Activated CD4-positive, alpha-beta T cell treated with anti-CD3 and anti-CD28 coated beads, Interleukin-2, amount 10 ng/mL, durations not matched to agents 7 days and 5 days (primary cell): Measurements from ENCODE around the gene OVCA2. TPM values are rescaled to one million over a fixed set of nuclear protein-coding genes. Genes with fewer than 3 reads are reported as not detected.

Experiments
- CTCF ChIA-PET: fragments of 350-600 bp; sonication (Branson Sonifier 250); formaldehyde crosslinking; loops from one replicate; lab custom pipeline; 2021; ENCODE audit warnings: antibody characterized with exemption; lab: Charles Lee
- POLR2A ChIA-PET: fragments of 350-600 bp; sonication (Branson Sonifier 250); formaldehyde crosslinking; loops from one replicate; lab custom pipeline; 2021; ENCODE audit warnings: antibody characterized with exemption; lab: Charles Lee
- DNase-seq: peaks from one replicate; pipeline ENCODE4 v3.0.0-alpha.2; 2020
- H3K27ac Mint-ChIP-seq: one replicate; pipeline ENCODE4 v1.8.0; 2021; ENCODE audit warnings: mild to moderate bottlenecking, moderate library complexity, mixed read lengths
- H3K27me3 Mint-ChIP-seq: one replicate; pipeline ENCODE4 v1.8.0; 2021; ENCODE audit warnings: mixed read lengths
- H3K36me3 Mint-ChIP-seq: one replicate; pipeline ENCODE4 v1.8.0; 2021; ENCODE audit warnings: low read depth, mixed read lengths
- H3K4me1 Mint-ChIP-seq: one replicate; pipeline ENCODE4 v1.8.0; 2021; ENCODE audit warnings: mixed read lengths
- H3K4me3 Mint-ChIP-seq: one replicate; pipeline ENCODE4 v1.8.0; 2021; ENCODE audit warnings: mild to moderate bottlenecking, moderate library complexity, mixed read lengths
- H3K9me3 Mint-ChIP-seq: one replicate; pipeline ENCODE4 v1.8.0; 2021; ENCODE audit warnings: mixed read lengths
- total RNA-seq, 2 experiments: library from RNA; stranded (reverse); gene quantifications; one replicate each; pipeline ENCODE4 v1.2.3, GENCODE V29; 2021

Gene OVCA2
- total RNA-seq, 2 experiments from 2014 or later = 36.8 to 37.9 TPM

DNA sequence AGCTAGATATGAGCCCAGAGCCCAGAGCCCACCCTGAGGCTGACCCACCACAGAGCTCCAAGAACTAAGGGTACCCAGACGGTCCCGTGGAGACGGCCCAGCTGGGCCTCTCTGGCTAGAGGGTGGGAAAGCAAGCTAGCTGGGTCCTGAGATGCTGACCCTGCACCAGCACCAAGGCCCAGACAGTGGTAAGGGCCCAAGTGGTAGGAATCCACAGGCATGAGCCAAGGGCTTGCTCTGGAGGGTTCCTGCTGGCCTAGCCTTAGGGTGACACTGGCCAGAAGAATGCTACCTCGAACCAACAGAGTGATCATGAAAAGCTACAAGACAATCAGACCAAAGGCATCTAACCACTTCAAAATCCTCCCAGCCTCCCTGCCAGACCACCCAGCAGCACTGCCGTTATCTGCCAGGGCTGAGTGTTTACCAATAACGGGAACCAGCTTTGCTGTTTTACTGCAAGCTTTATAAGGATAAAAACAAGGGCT lies 26.3 kb downstream of the OVCA2 start:
- no peak overlapping the region for H3K4me3 Mint-ChIP-seq
- peaks cover 64% of the 10 kb centered on the region for H3K36me3 Mint-ChIP-seq
- no peaks in the 10 kb centered on the region for H3K27me3 Mint-ChIP-seq
- no peak for DNase-seq
- peaks cover 68% of the 10 kb centered on the region for H3K4me1 Mint-ChIP-seq
- POLR2A ChIA-PET = no interaction called here
- CTCF ChIA-PET = interaction anchor here (1.1 to 8.9 kb wide), 4 partner anchors 12 to 202 kb away, joined by 3 to 110 read pairs (median 28); partner anchors contain the start of gene HIC1
- H3K27ac Mint-ChIP-seq = no peak overlapping the region
- H3K9me3 Mint-ChIP-seq = no peaks in the 10 kb centered on the region

DNA sequence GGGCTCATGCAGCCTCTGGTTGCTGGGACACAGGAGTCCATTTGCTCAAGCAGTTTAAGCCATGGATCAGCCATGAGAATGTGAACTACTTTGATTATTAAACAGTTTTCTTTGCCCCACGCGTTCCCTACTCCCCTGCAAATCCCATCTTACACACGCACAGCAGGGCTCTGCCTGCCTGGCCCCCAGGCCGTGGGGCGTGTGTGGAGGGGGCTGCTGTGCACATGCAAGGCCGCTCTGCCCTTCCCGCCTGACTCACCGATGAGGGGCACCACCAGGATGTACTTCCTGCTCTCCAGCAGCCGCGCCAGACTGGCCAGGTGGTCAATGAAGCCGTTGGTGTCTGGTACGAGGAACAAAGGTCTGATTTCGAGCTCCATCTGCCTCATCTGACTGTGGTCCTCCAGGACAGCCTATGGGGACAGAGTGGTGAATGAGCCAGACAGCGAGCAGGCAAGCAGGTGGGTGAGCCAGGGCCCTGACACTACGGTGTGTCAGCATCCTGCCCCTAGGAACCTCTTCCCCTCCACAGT lies 26.8 kb downstream of the OVCA2 start:
- Mint-ChIP-seq H3K27ac (peak overlapping the region; percentile 55), H3K4me1 (peaks cover 67% of the 10 kb centered on the region), H3K9me3 (no peaks in the 10 kb centered on the region), H3K27me3 (no peaks in the 10 kb centered on the region), H3K4me3 (no peak overlapping the region), H3K36me3 (peaks cover 60% of the 10 kb centered on the region)
- POLR2A ChIA-PET = interaction anchor here (0.6 kb wide), 2 partner anchors 21 to 1628 kb away, joined by 3 to 4 read pairs; partner anchors contain the start of gene P2RX5
- no peak for DNase-seq
- CTCF ChIA-PET = interaction anchor here (0.7 to 8.9 kb wide), 11 partner anchors 12 to 347 kb away, joined by 3 to 110 read pairs (median 4); partner anchors contain the start of gene HIC1

DNA sequence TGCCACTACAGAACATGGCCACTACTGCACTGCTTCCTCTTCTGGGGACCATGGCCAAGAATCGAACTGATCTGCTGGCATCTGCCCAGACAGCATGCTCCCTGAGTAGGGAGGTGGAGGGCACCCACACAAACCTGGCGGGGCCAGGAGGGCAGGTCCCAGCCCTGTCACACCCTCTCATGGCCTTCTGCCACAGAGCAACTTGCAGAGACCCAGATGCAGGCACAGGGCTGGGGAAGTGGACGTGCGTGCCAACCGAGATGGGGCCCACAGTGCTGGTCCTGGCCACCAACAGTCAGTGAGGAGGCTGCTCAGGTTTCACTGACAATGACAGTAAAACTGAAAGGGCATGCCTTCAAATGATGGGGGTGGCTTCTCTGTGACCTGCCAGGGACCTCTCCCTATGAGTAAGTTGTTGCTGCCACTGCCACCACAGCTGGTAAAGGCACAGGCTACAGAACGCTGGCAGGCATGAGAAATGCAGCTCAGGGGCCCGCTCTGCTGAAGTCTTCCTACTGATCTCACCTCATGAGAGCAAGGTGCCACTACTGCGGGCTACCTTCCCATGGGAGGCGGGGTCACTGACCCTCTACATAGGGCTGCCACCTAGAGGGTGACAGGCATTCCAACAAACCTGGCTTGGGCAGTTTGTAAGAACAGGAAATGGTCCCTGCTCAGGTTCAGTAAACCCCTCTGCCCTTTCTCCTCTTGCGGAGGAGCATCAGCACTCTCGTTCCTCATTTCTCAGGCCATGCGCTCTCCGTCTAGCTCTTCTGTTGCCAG lies 28.6 kb downstream of the OVCA2 start:
- H3K27me3 Mint-ChIP-seq = no peaks in the 10 kb centered on the region
- CTCF ChIA-PET = interaction anchor here (0.8 to 8.9 kb wide), 13 partner anchors 12 to 212 kb away, joined by 3 to 110 read pairs (median 4); partner anchors contain the start of gene HIC1
- DNase-seq = peak; percentile 76
- H3K9me3 Mint-ChIP-seq = no peaks in the 10 kb centered on the region
- no peak overlapping the region for H3K4me3 Mint-ChIP-seq
- POLR2A ChIA-PET = interaction anchor here (0.7 to 0.9 kb wide), 2 partner anchors 24 to 183 kb away, joined by 3 to 4 read pairs; no protein-coding TSS in a partner anchor
- peaks cover 65% of the 10 kb centered on the region for H3K4me1 Mint-ChIP-seq
- peaks cover 51% of the 10 kb centered on the region for H3K36me3 Mint-ChIP-seq
- H3K27ac Mint-ChIP-seq = peak overlapping the region; percentile 74

DNA sequence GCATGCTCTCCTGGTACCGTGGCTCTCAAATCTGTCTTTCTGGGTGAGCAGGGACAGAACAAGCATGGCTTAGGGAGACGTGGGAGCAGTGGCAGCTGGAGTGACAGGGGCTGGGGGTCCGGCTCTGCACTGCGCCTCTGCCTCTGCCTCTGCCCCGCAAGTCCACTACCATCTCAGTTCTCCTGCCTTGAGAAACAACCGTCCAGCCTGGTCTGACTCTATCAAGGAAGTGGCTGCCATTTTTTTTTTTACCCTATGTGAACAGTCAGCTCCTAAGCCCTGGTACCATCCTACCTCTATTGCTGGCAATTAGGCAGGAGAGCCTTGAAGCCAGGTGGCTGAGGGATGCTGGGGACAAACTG lies 29.2 kb downstream of the OVCA2 start:
- Mint-ChIP-seq H3K36me3 (peaks cover 52% of the 10 kb centered on the region), H3K4me1 (peaks cover 66% of the 10 kb centered on the region), H3K9me3 (no peaks in the 10 kb centered on the region), H3K27ac (peak overlapping the region; percentile 74), H3K27me3 (no peaks in the 10 kb centered on the region), H3K4me3 (no peak overlapping the region)
- ChIA-PET CTCF (interaction anchor here (0.6 to 8.9 kb wide), 12 partner anchors 11 to 212 kb away, joined by 3 to 110 read pairs (median 4); partner anchors contain the start of gene HIC1), POLR2A (interaction anchor here (0.7 to 0.9 kb wide), 2 partner anchors 24 to 183 kb away, joined by 3 to 4 read pairs; no protein-coding TSS in a partner anchor)
- no peak for DNase-seq

DNA sequence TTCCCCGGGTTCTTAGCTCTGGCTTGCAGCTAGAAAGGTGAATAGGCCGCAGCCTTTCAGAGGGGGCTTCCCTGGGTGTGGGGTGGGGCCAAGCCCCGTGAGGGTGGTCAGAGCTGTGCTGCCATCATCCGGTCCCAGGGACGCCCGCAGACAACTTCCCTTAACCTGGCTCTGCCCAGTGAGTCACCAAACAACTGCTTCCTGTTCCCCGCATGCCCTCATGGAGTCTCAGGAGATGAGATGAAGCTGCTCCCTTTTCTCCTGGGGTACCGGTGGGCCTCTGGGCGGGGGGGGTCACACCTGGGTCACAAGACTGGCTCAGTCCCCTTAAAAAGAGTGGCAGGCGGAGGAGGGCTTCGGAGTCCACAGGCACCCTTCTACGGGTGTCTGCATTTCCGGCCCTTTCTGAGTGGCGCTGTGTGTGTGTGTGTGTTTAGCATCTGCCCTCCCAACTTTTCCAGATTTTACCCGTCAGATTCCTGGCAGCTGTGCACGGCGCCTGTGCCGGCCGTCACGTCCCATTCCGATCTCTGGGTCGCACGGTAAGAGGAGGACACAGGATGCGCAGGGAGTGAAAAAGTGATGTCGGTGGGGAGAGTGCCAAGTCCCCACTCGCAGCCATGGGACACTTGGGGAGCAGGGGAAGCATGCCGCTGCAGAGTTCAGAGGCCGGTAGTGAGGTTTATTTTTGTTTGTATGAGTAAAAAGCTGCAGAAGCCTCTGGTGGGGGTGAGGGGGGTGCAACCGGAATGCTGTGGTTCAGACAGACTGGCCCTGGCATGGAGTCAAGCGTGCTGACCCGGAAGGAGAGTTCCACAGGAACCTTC lies 29.8 kb downstream of the OVCA2 start:
- ChIA-PET POLR2A (no interaction called here), CTCF (interaction anchor here (0.6 to 8.9 kb wide), 12 partner anchors 10 to 211 kb away, joined by 3 to 110 read pairs (median 4); partner anchors contain the start of gene HIC1)
- Mint-ChIP-seq H3K27me3 (no peaks in the 10 kb centered on the region), H3K36me3 (peaks cover 54% of the 10 kb centered on the region), H3K4me1 (peaks cover 64% of the 10 kb centered on the region), H3K4me3 (no peak overlapping the region), H3K9me3 (no peaks in the 10 kb centered on the region), H3K27ac (peak overlapping the region; percentile 74)
- no peak for DNase-seq

DNA sequence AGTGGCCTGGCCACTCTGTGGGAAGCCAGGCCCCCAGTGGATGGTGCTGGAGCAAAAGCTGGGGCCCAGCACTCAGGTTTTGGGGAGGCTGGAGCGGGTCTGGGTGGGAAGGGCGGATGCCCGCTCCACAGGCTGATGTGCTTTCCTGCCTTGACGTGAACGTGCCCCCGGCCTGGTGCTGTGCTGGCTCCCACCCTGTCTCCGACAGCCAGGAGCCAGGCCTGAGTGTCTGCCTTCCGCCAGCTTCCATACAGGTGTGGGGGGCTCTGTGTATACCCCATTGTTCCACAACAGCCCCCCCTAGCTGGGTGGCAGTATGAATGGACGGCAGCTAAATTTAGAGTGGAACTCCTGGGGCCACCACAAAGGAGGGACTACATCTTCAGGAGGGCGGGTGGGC lies 33.1 kb downstream of the OVCA2 start:
- ChIA-PET POLR2A (no interaction called here), CTCF (interaction anchor here (1.2 to 2.8 kb wide), 6 partner anchors 10 to 170 kb away, joined by 3 to 13 read pairs (median 4); partner anchors contain the start of gene HIC1)
- Mint-ChIP-seq H3K9me3 (no peaks in the 10 kb centered on the region), H3K27ac (no peak overlapping the region), H3K4me1 (peaks cover 34% of the 10 kb centered on the region), H3K36me3 (peaks cover 57% of the 10 kb centered on the region), H3K4me3 (no peak overlapping the region), H3K27me3 (no peaks in the 10 kb centered on the region)
- DNase-seq = no peak

DNA sequence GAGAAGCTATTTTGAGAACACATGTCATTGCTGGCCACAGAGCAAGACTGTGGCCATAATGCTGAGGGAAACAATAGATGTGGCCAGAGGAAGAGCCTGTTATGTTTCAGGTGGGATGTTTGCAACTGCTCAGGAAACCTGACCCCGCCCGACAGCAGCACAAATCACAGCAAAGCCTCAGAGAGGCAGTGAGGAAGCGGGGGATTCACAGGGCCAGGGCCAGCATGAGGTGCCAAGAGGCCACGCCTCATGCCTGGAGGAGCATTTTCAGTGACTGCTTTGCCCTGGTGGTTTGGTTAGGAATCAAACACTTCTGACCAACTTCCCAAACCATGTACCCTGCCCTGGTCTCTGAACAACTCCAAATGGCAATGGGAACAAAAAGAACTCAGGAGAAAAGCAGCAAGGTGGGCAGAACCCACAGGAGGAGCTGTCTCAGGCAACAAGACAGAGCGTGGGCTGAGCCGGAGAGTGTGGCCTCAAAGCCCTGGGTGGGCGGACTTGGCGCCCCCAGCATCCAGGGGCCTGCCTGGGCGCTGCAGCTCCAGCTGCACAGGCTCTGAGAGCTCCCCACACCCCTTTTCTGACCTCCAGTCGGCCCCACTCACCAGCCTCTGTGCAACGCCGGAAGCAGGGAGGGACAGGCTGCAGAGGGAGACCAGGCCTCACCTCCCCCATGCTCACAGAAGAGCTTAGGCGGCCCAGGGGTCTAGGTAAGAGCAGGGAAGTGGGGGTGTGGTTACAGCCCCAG lies 33.7 kb downstream of the OVCA2 start:
- Mint-ChIP-seq H3K27me3 (no peaks in the 10 kb centered on the region), H3K36me3 (peaks cover 58% of the 10 kb centered on the region), H3K27ac (no peak overlapping the region), H3K4me1 (peaks cover 28% of the 10 kb centered on the region), H3K4me3 (no peak overlapping the region), H3K9me3 (no peaks in the 10 kb centered on the region)
- DNase-seq = no peak
- ChIA-PET CTCF (interaction anchor here (0.7 to 2.8 kb wide), 7 partner anchors 9 to 170 kb away, joined by 3 to 13 read pairs (median 4); partner anchors contain the start of gene HIC1), POLR2A (no interaction called here)

DNA sequence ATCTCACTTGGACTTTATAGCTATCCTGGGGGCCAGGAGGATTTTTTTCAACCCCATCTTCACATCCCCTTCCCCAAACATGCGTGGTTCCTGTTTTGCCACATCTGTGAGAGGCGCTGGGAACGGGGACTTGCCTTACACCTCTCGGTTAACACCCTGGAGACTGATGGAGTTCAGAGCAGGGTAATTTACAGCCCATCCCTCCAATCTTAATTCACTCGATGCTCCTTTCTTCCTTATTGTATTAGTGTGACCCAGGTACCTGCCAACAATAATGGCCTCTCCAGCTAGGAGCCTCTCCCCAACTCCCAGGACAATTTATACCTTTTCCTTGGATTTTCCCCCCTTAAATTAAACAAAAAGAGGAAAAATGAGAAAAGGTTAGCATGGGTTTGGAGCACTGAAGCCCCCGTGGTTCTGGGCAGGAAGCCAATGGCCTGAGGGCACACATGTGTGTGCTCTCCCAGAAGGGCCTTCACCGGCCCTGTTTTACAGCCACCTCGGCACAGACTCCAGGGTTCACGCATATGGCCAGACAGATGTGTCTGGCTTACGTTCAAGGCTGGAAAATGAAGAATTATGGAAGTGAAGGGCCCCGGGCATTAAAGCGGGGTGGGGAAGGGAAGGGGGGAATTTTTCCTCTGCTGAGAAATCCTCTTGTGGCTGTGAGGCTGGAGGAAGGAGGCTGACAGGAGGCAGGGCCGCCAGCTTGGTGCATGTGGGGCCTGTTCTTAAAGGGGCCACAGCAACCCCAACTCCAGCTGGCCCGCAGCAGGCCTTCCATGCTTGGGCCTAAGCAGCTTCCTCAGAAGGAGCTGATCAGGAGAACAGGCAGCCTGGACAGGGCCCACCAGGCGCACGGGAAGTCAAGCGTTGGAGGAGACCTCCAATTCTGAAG lies 34.5 kb downstream of the OVCA2 start:
- peaks cover 57% of the 10 kb centered on the region for H3K36me3 Mint-ChIP-seq
- POLR2A ChIA-PET = no interaction called here
- H3K27me3 Mint-ChIP-seq = no peaks in the 10 kb centered on the region
- peaks cover 25% of the 10 kb centered on the region for H3K4me1 Mint-ChIP-seq
- H3K4me3 Mint-ChIP-seq = no peak overlapping the region
- H3K27ac Mint-ChIP-seq = no peak overlapping the region
- H3K9me3 Mint-ChIP-seq = no peaks in the 10 kb centered on the region
- CTCF ChIA-PET = interaction anchor here (1.1 to 2.8 kb wide), 4 partner anchors 9 to 169 kb away, joined by 3 to 13 read pairs (median 4); partner anchors contain the start of gene HIC1
- DNase-seq = no peak

DNA sequence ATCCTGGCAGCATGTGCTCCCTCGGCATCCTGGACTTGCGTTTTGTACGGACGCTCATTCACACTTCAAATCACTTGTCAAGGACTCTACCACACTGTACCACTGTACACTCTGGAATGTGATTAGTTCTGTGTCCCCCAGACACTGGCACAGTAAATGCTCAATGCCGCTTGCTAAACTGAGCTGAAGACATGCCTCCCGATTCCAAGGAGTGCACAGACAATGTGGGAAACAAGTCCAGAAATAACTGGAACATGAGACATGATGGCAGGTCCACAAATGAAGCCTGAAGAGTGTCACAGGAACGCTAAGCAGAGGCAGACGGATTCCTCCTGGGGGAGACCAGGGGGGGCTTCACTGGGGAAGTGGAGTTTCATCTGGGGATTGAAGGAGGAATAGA lies 35.2 kb downstream of the OVCA2 start:
- no peak overlapping the region for H3K4me3 Mint-ChIP-seq
- ChIA-PET POLR2A (no interaction called here), CTCF (interaction anchor here (2.3 to 2.8 kb wide), 2 partner anchors 11 to 168 kb away, joined by 5 to 13 read pairs; no protein-coding TSS in a partner anchor)
- DNase-seq = no peak
- H3K27ac Mint-ChIP-seq = no peak overlapping the region
- H3K27me3 Mint-ChIP-seq = no peaks in the 10 kb centered on the region
- H3K4me1 Mint-ChIP-seq = peaks cover 29% of the 10 kb centered on the region
- peaks cover 57% of the 10 kb centered on the region for H3K36me3 Mint-ChIP-seq
- no peaks in the 10 kb centered on the region for H3K9me3 Mint-ChIP-seq

DNA sequence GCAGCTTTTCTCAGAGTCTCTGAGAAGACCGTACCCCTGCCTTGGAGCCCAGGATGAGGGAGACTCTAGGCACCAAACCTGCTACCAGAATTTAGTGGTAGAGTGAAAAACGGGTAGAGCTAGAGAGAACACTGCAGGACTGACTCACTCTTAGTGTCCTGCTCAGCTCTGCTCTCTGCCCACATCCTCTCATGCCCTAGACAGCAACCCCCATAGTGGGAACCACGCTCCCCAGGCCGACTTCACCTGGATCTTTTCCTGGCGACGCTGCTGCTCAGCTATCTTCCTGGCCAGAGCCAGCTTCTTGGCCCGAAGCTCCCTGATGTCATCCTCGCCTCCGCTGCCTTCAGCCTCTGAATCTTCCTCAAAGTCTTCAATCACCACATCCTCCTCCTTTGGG lies 39.7 kb downstream of the OVCA2 start:
- Mint-ChIP-seq H3K27ac (no peak overlapping the region), H3K27me3 (no peaks in the 10 kb centered on the region), H3K36me3 (peaks cover 55% of the 10 kb centered on the region), H3K4me1 (peaks cover 49% of the 10 kb centered on the region), H3K9me3 (no peaks in the 10 kb centered on the region), H3K4me3 (no peak overlapping the region)
- ChIA-PET CTCF (interaction anchor here (0.7 to 4.4 kb wide), 10 partner anchors 8 to 172 kb away, joined by 3 to 20 read pairs (median 4); no protein-coding TSS in a partner anchor), POLR2A (no interaction called here)
- no peak for DNase-seq
